GM18511 (cell line): ENCODE results near the gene PKD2.
"Not testable (repeated sequence)": the region's sequence is repeated elsewhere in the genome, so short reads cannot be mapped to it uniquely, and the experiment has no call there.

Experiments
- ATAC-seq: cut with Tn5 transposase; IDR thresholded peaks from one replicate; pipeline ENCODE4 v1.9.1; 2021; ENCODE audit warnings: mild to moderate bottlenecking, moderate library complexity; ENCODE audit not compliant: unreplicated experiment

The PKD2 gene

DNA sequence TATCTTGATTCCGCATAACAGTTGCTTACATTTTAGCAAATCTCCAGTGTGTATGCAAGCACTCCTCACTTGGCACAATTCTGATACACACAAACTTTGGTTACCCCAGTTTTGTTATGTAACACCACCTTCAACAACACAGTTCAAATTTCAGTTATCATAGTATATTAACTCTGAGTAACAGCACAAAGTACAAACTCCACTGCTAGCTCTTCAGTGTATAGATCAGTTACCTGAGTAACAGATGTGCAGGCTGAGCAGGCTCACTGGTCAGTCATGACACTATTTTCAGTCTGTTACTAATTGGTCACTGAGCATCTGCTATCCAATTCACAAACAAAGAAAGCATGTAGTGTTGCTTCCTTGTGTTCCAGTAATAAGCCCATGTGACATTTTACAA, 55.4 kb downstream of the PKD2 start:
- ATAC-seq: no peak

DNA sequence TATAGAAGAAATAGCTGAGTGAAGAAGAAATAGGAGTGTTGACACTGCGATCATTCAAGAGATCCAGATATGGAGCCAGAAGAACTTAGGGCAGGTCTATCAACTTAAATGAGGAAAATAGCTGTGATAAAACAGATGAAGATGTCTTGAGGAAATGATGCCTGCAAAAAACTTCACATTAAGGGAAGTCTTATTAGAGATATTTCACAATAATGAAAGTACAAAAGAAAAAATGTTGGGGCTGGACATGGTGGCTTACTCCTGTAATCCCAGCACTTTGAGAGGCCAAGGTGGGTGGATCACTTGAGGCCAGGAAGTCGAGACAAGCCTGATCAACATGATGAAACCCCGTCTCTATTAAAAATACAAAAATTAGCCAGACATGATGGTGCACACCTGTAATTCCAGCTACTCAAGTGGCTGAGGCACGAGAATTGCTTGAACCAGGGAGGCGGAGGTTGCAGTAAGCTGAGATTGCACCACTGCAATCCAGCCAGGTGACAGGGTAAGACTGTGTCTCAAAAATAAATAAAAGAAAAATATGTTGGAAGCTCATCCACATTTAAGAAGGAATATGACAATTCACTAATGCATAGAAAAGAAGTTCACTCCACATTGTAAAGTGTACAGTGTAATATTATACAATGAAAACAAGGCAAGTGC, 56.3 kb downstream of the PKD2 start:
- no peak for ATAC-seq

DNA sequence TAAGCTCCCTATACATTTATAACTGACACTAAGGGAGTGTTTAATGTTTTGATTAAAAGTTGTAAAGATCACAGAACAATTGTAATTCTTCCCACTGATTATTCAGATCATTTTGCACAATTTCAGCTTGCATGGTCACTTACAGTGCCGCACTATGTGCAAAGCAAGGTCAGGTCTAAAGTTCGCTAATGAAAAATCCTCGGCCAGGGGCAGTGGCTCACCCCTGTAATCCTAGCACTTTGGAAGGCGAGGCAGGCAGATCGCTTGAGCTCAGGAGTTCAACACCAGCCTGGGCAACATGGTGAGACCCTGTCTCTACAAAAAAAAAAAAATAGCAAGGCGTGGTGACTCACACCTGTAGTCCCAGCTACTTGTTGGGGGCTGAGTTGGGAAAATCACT, 57.0 kb downstream of the PKD2 start:
- no peak for ATAC-seq

DNA sequence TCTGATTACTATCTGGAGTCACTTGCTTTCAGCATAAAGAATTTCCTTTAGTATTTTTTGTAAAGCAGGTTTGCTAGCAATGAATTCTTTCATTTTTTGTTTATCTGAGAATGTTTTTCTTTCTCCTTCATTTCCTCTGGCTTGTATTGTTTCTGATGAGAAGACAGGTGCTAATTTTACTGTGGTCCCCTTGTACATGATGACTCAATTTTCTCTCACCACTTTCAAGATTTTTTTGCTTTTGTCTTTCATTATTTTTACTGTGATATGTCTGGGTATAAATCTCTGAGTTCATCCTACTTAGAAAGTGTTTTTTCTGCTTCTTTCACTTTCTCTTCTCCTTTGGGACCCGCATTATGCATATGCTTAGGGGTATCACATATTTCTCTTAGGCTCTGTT, 62.6 kb downstream of the PKD2 start:
- no peak for ATAC-seq

DNA sequence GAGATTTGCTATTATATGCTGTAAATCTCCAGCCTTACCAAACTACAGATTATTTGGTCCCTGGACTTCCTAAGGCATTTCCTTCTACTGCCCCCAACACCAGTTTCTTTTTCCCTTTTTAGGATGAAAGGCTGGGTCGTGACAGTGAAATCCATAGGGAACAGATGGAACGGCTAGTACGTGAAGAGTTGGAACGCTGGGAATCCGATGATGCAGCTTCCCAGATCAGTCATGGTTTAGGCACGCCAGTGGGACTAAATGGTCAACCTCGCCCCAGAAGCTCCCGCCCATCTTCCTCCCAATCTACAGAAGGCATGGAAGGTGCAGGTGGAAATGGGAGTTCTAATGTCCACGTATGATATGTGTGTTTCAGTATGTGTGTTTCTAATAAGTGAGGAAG, 67.9 kb downstream of the PKD2 start:
- ATAC-seq: no peak

DNA sequence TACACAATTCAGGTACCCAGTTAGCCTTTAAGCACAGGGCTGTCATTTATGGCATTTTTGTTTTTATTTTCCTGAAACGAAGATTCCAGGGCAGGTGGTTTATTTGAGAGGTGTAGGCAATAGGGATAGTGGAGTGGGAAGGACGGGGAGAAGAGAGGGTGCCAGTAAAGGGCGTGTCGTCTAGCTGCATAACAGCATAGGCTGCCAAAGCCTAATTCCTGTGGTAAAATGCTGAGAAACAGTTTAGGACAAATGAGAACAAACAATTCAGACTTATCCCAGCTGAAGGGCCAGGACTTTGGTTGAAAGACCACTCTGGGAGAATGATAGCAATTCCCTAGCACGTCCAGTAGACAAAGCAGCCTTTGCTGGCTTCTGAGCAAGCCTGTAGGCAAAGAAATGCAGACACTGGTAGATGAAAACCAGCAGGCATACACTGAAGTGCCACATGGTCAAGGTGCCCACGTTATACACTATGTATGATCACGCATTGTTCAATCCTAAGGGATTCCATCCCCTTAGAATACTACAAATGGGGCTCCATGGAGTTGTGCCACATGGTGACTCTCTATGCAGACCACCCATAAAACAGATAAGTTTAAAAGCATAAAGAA, 70.6 kb downstream of the PKD2 start:
- no peak for ATAC-seq

- ATAC-seq: no peak
Measured at GRCh38 chr4:88078579-88078978, 71.1 kb downstream of the PKD2 start.

DNA sequence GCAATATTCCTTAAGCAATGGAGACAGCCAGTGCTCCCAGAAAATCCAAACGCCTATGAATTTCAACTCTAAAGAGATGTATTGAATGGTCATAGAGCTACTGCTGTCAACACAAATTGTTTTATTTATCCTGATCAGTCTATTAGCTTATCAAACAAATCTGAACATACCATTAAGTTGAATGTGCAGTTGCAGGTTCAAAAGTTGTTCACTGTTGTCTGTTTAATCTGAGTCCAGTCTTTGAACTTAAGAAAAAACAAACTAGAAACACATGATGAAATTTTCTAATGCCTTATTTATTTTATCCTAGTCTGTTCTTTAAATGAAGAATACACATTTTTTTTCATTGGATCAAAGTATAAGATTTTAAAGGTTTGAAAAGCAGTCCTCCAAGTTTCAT, 73.2 kb downstream of the PKD2 start:
- ATAC-seq: no peak

GRCh38 chr4:88087004-88087403, 79.6 kb downstream of the PKD2 start:
- ATAC-seq: no peak

DNA sequence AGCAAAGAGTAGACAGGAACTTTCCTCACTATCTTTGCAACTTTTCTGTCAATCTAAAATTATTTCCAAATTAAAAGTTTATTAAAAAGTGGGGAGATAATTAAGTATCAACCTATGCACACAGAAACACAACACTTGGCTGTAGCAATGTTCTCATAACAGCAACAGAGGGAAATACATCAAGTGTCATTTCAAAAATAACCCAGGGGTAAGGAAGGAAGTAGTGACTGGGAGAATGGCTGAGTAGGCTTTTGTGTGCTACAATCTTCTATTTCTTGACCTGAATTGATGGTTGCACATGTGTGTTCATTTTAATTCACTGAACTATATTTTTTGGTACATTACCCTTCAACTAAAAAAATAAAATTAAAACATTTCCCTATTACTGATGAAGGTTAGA, 83.5 kb downstream of the PKD2 start:
- ATAC-seq: no peak

GRCh38 chr4:88091378-88091777, 83.9 kb downstream of the PKD2 start:
- ATAC-seq: no peak

DNA sequence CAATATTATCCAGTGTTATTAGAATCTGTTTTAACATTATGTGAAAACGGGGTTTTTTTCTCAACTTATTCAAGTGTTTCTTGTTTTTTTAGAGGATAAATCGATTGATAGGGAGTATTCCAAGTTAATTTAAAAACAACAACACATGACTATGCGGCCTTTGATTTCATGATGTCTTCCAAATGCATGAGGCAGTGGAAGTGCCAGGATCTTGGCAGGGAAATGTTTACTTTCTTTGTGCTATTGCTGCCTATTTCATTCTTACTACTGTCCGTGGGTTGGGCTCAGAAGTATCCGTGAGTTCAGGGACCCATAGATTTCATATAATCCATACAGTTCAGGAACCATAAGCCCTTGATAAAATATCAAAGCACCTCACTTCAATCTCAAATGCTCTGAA, 86.4 kb downstream of the PKD2 start:
- ATAC-seq: no peak

DNA sequence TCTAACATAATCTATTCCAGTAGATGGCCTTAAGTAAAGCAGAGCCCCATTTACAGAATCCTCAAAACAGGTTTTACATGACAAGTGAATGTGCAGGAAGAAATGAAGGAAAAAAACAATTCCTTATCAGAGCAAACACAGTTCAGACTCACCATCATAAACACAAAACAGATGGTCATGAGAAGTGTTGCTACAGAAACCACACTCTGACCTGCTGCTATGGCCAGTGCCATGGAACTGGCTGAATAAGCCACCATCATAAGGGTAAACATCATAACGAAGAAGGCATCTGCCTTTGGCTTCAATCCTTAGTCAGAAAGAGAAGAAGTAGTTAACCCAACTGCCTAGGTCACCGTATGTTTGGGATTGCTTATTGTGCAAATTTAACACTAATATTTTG, 89.9 kb downstream of the PKD2 start:
- no peak for ATAC-seq

GRCh38 chr4:88097781-88098180, 90.3 kb downstream of the PKD2 start:
- no peak for ATAC-seq

GRCh38 chr4:88098993-88099752, 91.7 kb downstream of the PKD2 start:
- no peak for ATAC-seq

GRCh38 chr4:88101165-88101564, 93.7 kb downstream of the PKD2 start:
- ATAC-seq: no peak

GRCh38 chr4:88102026-88102425, 94.6 kb downstream of the PKD2 start:
- ATAC-seq: no peak

- ATAC-seq: no peak
Measured at GRCh38 chr4:88104902-88105610, 97.6 kb downstream of the PKD2 start.

- ATAC-seq: no peak
Measured at GRCh38 chr4:88106205-88106604, 98.8 kb downstream of the PKD2 start.

DNA sequence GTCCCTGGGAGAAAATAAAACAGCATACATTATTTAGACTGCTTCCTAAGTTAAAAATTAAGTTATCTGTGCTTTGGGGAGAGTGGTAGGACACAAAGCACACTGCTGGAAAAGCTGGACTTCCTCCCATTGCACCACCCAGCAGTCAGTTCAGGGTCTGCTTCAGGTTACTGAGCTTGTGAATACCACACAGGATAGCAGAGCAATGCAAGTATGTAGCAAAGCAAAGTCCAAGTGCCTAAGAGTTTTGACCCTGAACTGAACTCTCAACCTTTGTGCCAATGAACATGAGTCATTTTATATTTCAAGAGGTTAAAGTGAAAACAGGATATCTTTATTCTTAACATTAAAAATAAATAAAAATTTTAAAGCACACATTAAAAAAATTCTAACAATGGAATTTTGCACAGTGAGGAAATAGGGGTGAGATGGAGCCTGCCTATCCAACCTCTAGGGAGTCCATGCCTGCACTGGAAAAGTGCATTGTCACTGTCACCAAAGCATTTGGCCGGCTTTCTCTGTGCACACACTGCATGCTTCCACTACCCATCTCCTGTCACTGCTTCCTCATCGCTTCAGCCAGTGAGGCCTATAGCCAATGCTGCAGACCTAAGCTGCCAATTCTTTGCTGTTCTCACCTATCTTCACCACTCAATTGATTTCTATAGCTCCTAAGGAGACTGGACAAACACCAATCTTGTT, 100.1 kb downstream of the PKD2 start:
- no peak for ATAC-seq

- not testable (repeated sequence) for ATAC-seq
Measured at GRCh38 chr4:88108108-88108465, 100.7 kb downstream of the PKD2 start.
